SK-N-MC (cell line): ENCODE results near the gene REL.

Experiments
- EZH2 ChIP-seq: fragments of 200-600 bp; sonication (generic); IDR thresholded peaks from one replicate; pipeline ENCODE4 v1.6.1; 2017; ENCODE audit warnings: antibody characterized with exemption
- FOXP2 ChIP-seq: optimal IDR thresholded peaks from 2 replicates; pipeline ENCODE3; 2011; ENCODE audit warnings: mild to moderate bottlenecking, moderate library complexity; ENCODE audit not compliant: insufficient read depth; ENCODE audit errors: extremely low read length, control extremely low read depth
- POLR2AphosphoS5 ChIP-seq: IDR thresholded peaks from 2 replicates; pipeline ENCODE4 v1.6.1; 2012; ENCODE audit warnings: mild to moderate bottlenecking, low read depth, low read length, borderline replicate concordance

- no peak for TF ChIP-seq POLR2AphosphoS5
- TF ChIP-seq EZH2 = no peak
- TF ChIP-seq FOXP2 = no peak
Measured at GRCh38 chr2:60899230-60899891, 18.0 kb downstream of the REL start.
